WTC11 (cell line): ENCODE data around the gene MCRS1. TPM values are rescaled to one million over a fixed set of nuclear protein-coding genes. Genes with fewer than 3 reads are reported as not detected.

Experiments
- total RNA-seq: library from RNA; stranded (reverse); gene quantifications from 3 replicates; pipeline ENCODE4 v1.2.3, GENCODE V29; 2021

The MCRS1 gene
- total RNA-seq, 1 experiment from 2014 or later: 105 TPM

Other genes with a start within 250 kb of the MCRS1 start
- 78.5 to 89.2 TPM (median 80.0 TPM) in 3 replicates for gene TROAP, start 244.9 kb downstream of the MCRS1 start, total RNA-seq
- gene C1QL4, start 231.0 kb downstream of the MCRS1 start, total RNA-seq: 0.92 to 1.2 TPM (median 1.2 TPM) in 3 replicates
- gene DNAJC22, start 221.3 kb downstream of the MCRS1 start, total RNA-seq: 0.14 to 0.24 TPM (median 0.23 TPM) in 3 replicates
- gene SPATS2, start 200.7 kb downstream of the MCRS1 start, total RNA-seq: 25.9 to 26.9 TPM (median 26.5 TPM) in 3 replicates
- 0.27 to 0.44 TPM (median 0.44 TPM) in 3 replicates for gene KCNH3, start 29.1 kb downstream of the MCRS1 start, total RNA-seq
- 0.16 to 0.39 TPM (median 0.21 TPM) in 3 replicates for gene FAM186B, start 37.5 kb upstream of the MCRS1 start, total RNA-seq
- gene PRPF40B, start 55.4 kb upstream of the MCRS1 start, total RNA-seq: 38.0 to 46.0 TPM (median 40.5 TPM) in 3 replicates
- gene FMNL3, start 139.3 kb upstream of the MCRS1 start, total RNA-seq: 15.2 to 19.3 TPM (median 15.6 TPM) in 3 replicates
- gene TMBIM6, start 173.4 kb upstream of the MCRS1 start, total RNA-seq: 402 to 417 TPM (median 412 TPM) in 3 replicates